ENCODE measurements around the gene CD28. TPM values are rescaled to one million over a fixed set of nuclear protein-coding genes. Genes with fewer than 3 reads are reported as not detected.
A peak's percentile ranks its signal among the peaks of the same experiment; 100 is the strongest.

CD28 gene
- total RNA-seq, 1 donor from 2014 or later, result not detected

DNA sequence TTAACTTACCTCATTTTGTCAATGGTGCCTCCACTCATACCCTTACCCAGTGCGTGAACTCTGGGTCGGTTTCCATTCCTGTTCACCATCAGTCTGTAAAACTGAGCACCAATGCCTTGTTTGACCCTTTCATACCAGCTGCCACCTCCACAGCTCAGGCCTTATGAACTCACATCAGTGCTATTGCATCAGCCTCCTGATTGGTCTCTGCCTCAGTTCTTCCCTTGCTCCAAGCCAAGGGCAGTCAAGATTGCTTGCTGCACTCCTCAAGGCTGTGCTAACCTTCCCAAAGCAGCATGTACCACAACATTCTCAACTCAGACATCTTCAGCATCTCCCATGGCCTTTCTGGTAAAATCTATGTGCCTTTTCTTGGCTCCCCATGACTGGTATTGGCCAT is 9.3 kb downstream of the CD28 start:
- no peak for DNase-seq (ENCODE audit: low read depth)

DNA sequence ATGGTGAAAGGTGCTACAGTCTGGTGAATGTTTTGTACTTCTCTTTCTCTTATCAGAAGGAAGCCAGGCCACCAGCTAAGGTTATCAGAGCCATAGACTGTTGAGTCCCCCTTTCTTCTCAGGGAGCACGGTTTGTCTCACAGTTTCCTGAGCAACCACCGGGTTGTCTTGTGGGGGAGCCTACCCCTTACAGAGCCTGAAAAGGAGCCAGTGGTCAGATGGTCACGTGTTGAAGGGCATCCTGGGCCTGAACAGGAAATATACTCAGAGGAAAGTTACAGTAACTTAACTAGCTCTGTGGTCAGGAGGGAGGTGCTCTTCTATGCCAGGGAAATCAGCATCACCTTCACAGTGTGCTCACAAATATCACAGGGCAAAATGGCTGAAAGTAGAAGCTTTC is 11.6 kb downstream of the CD28 start:
- no peak for DNase-seq (ENCODE audit: low read depth)

DNA sequence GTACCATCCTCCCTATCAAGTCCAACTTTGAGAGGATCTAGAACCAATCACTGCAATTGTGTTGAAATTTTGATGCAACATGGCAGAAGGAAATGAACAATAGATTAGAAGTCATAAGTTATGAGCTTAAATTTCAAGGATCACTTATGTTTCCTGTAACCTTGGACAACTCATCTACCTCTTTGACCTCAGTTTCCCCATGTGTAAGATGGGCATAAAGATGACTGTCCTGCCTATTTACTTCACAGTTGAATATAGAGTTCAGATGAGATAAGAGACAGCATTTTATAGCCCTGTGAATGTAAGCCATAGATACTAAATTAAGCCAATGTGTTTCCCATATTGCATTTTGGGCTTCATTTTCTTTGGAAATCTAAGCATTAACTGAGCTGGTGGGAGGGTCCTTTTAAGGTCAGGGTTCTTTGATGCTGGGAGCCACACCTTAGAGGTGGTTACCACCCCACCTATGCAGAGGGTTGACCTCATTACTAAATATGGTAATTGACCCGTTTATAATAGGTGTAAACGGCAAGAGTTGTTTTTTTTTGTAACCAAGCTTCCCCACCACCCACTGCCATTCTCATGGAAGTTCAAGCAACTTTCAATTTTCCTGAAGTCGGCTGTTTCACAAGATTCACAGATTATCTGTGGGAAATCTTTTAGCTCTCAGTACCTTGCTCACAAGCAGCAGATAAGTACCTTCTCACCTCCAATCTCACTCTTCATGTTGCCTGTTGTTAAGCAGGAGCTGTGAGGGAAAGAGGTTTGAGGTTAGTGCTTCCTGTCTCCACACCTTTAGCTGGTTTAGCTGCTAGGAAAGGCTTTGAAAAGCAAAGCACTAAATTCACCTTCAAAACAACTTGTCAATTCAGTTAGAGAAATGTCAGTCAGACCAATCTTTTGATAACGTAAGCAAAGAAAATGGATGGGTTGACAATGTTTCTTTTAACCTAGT is 13.3 kb downstream of the CD28 start:
- no peak for DNase-seq (ENCODE audit: low read depth)

DNA sequence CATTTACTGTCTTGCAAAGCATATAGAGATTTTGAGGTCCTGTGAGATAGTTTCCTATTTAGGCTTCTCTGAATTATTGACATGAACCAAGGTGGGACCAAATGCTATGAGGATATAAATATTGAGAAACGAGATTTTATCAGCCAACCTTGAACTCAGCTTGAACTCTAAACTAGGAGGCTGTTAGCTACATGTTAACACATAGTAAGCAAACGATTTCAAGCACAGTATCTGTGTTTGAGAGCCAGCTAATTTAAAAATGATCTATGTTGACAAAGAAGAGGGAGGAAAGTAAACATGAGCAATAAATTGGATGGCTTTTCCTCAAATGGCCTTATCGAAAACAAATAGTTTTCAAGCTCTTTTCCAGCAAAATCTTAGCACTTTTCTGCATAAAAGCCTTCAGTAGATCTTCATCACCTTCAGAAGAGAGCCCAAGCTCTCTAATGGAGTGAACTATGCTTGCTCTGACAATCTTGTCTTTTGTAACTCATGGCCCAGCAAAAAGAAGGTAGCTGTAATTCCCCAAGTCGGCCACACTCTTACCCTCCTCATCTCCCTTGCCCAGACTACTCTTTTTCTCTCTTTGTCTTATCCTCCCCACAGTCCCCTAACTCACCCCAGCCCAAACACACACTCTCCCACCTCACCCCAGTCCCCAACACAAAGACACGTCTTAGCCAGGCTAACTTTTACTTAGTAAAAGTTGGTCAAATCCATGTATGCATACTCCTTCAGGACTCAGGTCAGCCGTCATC is 14.7 kb downstream of the CD28 start:
- no peak for DNase-seq (ENCODE audit: low read depth)

GRCh38 chr2:203721781-203722300 is 15.4 kb downstream of the CD28 start:
- DNase-seq (ENCODE audit: low read depth), result no peak

DNA sequence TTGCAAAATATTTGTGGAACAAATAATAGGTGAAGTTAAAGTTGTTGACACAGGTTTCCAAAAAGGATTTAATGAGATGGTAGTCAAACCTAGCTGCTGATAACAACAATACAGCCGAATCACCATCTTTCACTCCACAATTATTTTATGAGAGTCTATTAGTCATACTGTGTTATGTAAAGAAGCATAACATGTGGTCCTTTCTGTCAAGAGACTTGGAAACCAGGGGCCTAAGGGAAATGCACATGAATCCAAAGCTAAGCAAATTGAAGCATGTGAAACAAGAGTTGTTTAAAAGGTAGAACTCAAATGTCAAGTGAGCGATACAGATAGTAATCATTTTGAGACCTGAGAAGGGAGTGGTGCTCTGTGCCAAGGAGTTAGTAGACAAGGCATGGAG is 16.0 kb downstream of the CD28 start:
- no peak for DNase-seq (ENCODE audit: low read depth)

DNA sequence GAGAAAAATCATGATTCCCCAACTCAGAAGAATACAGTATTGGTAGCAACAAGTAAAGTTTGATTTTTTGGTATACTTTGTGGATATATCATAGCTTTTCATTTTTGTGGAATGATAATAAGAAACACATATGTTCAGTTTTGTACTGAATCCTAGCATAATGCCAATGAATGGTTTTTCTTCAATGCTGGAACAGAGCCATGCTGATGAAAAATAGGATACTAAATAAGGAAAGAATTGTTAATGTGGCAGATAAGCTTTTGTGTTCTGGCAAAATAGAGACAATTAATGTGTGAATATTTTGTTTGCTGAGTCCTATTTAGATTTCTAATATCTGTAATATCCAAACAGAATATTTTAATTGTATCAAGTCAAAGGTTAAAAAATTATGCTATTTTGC is 21.9 kb downstream of the CD28 start:
- no peak for DNase-seq (ENCODE audit: low read depth)

GRCh38 chr2:203730076-203730729 is 23.8 kb downstream of the CD28 start:
- DNase-seq (ENCODE audit: low read depth), result no peak

GRCh38 chr2:203730883-203731282 is 24.4 kb downstream of the CD28 start:
- DNase-seq (ENCODE audit: low read depth), result no peak

- DNase-seq (ENCODE audit: low read depth), result no peak
These were observed 25.9 kb downstream of the CD28 start for GRCh38 chr2:203732092-203732952.

- DNase-seq (ENCODE audit: low read depth), result no peak
These were observed 26.6 kb downstream of the CD28 start for GRCh38 chr2:203732953-203733510.

- no peak for DNase-seq (ENCODE audit: low read depth)
These were observed 27.2 kb downstream of the CD28 start for GRCh38 chr2:203733684-203734083.

DNA sequence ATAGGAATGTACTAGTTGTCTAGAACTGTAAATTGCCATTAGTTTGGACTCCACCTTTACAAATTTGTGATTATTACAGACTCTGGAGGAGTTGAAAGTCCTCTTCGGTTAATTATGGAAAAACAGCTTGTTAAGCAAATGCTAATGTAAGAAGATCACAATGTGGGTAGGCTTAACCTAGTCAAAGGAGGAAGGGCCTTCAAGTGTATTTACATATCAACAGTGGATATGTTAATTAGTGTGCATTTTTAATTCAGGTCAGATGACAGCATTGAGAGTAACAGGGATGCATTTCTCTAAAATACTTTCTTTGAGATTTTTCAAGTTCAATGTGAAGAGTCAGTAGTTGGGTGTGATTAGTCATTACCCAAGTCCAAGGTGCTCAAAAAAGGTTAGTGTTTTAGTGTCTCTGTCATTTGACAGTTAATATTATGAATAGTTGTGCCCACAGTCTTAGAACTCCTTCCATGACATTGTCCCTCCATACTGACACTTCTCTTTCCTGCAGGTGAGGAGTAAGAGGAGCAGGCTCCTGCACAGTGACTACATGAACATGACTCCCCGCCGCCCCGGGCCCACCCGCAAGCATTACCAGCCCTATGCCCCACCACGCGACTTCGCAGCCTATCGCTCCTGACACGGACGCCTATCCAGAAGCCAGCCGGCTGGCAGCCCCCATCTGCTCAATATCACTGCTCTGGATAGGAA is 28.0 kb downstream of the CD28 start:
- no peak for DNase-seq (ENCODE audit: low read depth)

- DNase-seq (ENCODE audit: low read depth), result no peak
These were observed 30.9 kb downstream of the CD28 start for GRCh38 chr2:203737360-203737759.

GRCh38 chr2:203739351-203739750 is 32.9 kb downstream of the CD28 start:
- DNase-seq (ENCODE audit: low read depth), result no peak

- no peak for DNase-seq (ENCODE audit: low read depth)
These were observed 34.4 kb downstream of the CD28 start for GRCh38 chr2:203740871-203741281.

- DNase-seq (ENCODE audit: low read depth), result no peak
These were observed 35.1 kb downstream of the CD28 start for GRCh38 chr2:203741566-203741965.

- peak; percentile 80 for DNase-seq (ENCODE audit: low read depth)
These were observed 37.1 kb downstream of the CD28 start for GRCh38 chr2:203743441-203743981.

DNA sequence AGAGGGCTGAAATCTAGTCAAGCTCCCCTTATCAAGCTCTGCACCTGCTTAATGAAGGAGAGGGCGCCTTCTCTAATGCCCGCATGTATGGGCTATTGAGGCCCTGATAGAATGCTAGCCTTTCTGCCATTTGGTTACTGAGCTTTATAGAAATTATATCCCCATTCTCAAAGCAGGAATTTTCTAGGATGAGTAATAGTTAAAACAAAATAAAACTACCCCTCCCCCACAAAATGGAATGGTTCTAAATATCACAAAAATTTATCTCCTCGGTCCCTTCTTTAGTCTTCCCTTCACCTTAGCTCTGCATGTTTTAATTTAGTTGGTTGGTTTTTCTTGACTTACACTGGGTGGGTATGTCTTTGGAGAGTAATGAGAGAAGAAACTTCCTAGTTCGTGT is 37.7 kb downstream of the CD28 start:
- DNase-seq (ENCODE audit: low read depth), result no peak

DNA sequence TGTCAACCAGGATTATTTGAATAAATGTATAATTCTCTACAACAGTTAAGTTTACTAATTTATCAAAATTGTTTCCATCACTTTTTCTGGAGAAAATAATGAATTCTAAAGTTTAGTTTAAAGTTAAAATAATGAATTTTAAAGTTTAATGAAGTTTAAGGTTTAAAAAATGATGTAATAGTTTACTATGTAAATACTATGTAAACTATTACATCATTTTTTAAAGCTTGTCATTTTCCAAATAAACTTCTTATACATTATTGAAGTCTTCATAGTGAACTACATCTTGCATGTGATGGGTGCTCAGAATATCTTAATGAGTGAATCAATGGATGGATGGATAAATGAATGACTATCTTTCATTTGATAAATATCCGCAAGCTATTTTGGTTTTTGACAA is 38.8 kb downstream of the CD28 start:
- no peak for DNase-seq (ENCODE audit: low read depth)
